HepG2 (cell line): ENCODE data around the gene ATN1. TPM values are rescaled to one million over a fixed set of nuclear protein-coding genes. Genes with fewer than 3 reads are reported as not detected.

Source experiments
- ATF7-NPFF ChIP-seq: sonication (generic); formaldehyde crosslinking; IDR thresholded peaks from 2 replicates; pipeline ENCODE4 v1.8.1; 2023; ENCODE audit warnings: mild to moderate bottlenecking, low read depth, missing genetic modification reagents, moderate library complexity
- CENPX ChIP-seq: sonication (generic); formaldehyde crosslinking; IDR thresholded peaks from 2 replicates; pipeline ENCODE4 v1.9.0; 2021; ENCODE audit warnings: mild to moderate bottlenecking, missing genetic modification reagents, moderate library complexity
- DMTF1 ChIP-seq: sonication (generic); formaldehyde crosslinking; IDR thresholded peaks from 2 replicates; pipeline ENCODE4 v1.4.0; 2020; ENCODE audit warnings: mild to moderate bottlenecking, missing genetic modification reagents
- E2F1 ChIP-seq: sonication (generic); formaldehyde crosslinking; IDR thresholded peaks from 2 replicates; pipeline ENCODE4 v1.5.0; 2020; ENCODE audit warnings: missing genetic modification reagents
- FOXK1 ChIP-seq: sonication (generic); formaldehyde crosslinking; IDR thresholded peaks from 2 replicates; pipeline ENCODE4 v1.4.0; 2020; ENCODE audit warnings: low read depth, missing genetic modification reagents, borderline replicate concordance
- KLF16 ChIP-seq, 2 experiments: sonication (generic) in 1 of 2; formaldehyde crosslinking in 1 of 2; IDR thresholded peaks; 2 replicates each; pipeline versions ENCODE4 v1.6.1 to v1.8.0; 2016 to 2023; ENCODE audit warnings: missing genetic modification reagents in 2 of 2, missing compliant biosample characterization in 1 of 2
- MIER3 ChIP-seq: IDR thresholded peaks from 2 replicates; pipeline ENCODE4 v1.6.1; 2016; ENCODE audit warnings: missing compliant biosample characterization, borderline replicate concordance
- NCOA2 ChIP-seq: sonication (generic); formaldehyde crosslinking; IDR thresholded peaks from 2 replicates; pipeline ENCODE4 v1.8.0; 2022; ENCODE audit warnings: inconsistent platforms
- SALL2 ChIP-seq: sonication (generic); formaldehyde crosslinking; IDR thresholded peaks from 2 replicates; pipeline ENCODE4 v1.8.1; 2023; ENCODE audit warnings: mild to moderate bottlenecking, missing genetic modification reagents, inconsistent platforms
- SCMH1 ChIP-seq: sonication (generic); formaldehyde crosslinking; IDR thresholded peaks from 2 replicates; pipeline ENCODE4 v1.9.0; 2021; ENCODE audit warnings: missing genetic modification reagents, mild to moderate bottlenecking, borderline replicate concordance
- SIN3B ChIP-seq: fragments of 150-350 bp; IDR thresholded peaks from 2 replicates; pipeline ENCODE4 v1.6.1; 2014; ENCODE audit warnings: low read length
- SP5 ChIP-seq: IDR thresholded peaks from 2 replicates; pipeline ENCODE4 v1.6.1; 2016; ENCODE audit warnings: low read depth, borderline replicate concordance
- SPEN ChIP-seq: sonication (generic); formaldehyde crosslinking; IDR thresholded peaks from 2 replicates; pipeline ENCODE4 v1.5.1; 2020; ENCODE audit warnings: low read depth, mild to moderate bottlenecking, missing genetic modification reagents
- SRSF9 ChIP-seq: fragments of 200-400 bp; formaldehyde crosslinking; IDR thresholded peaks from 2 replicates; pipeline ENCODE4 v1.6.1; 2018; ENCODE audit warnings: borderline replicate concordance, mild to moderate bottlenecking, low read depth, low read length; ENCODE audit not compliant: insufficient read depth, poor library complexity, severe bottlenecking
- SUZ12 ChIP-seq: fragments of 150-350 bp; IDR thresholded peaks from 2 replicates; pipeline ENCODE4 v1.6.1; 2014; ENCODE audit warnings: low read depth, low read length
- ZBTB38 ChIP-seq: sonication (generic); formaldehyde crosslinking; IDR thresholded peaks from 2 replicates; pipeline ENCODE4 v1.5.1; 2020; ENCODE audit warnings: mild to moderate bottlenecking, missing genetic modification reagents
- ZNF703 ChIP-seq: sonication (generic); formaldehyde crosslinking; IDR thresholded peaks from 2 replicates; pipeline ENCODE4 v1.5.1; 2020; ENCODE audit warnings: missing genetic modification reagents, mild to moderate bottlenecking, moderate library complexity, borderline replicate concordance
- polyA plus RNA-seq, 8 experiments: library from polyadenylated mRNA; depleted of rRNA in 3 of 8; stranded (reverse) in 7 of 8; unstranded in 1 of 8; fragments of >200 nt; fragmentation: Illumina TruSeq in 4 of 8; extraction: Trizol in 4 of 8; gene quantifications; 2 replicates each; pipeline versions ENCODE4 v1.2.1 to v1.2.3, GENCODE V29; 2011 to 2016; ENCODE audit warnings: low read depth in 4 of 8, missing spikeins in 1 of 8, mixed read lengths in 1 of 8; ENCODE audit not compliant: insufficient read depth in 1 of 8
- total RNA-seq, 5 experiments: library from RNA; depleted of rRNA; stranded (reverse); fragments of >200 nt; fragmentation: Illumina TruSeq; extraction: Trizol; gene quantifications; 2 replicates each; pipeline ENCODE4 v1.2.3, GENCODE V29; 2016; ENCODE audit warnings: low read depth in 1 of 5
- TF ChIP-seq, protein P1 (sequence below): sonication (generic); formaldehyde crosslinking; IDR thresholded peaks from 2 replicates; pipeline ENCODE4 v1.5.1; 2020; ENCODE audit warnings: missing genetic modification reagents, mild to moderate bottlenecking, borderline replicate concordance
- TF ChIP-seq, protein P2 (sequence below): sonication (generic); formaldehyde crosslinking; IDR thresholded peaks from 2 replicates; pipeline ENCODE4 v1.8.1; 2022; ENCODE audit warnings: mild to moderate bottlenecking, missing genetic modification reagents
- TF ChIP-seq, protein P3 (sequence below): sonication (generic); formaldehyde crosslinking; IDR thresholded peaks from 2 replicates; pipeline ENCODE4 v1.8.1; 2023; ENCODE audit warnings: mild to moderate bottlenecking, moderate library complexity, missing genetic modification reagents

ATN1 gene
- total and polyA plus RNA-seq, 2 of the 13 experiments (the other 11 are each of a cell fraction or from before 2014, with no cell fraction given): 2.1 to 8.6 TPM

DNA sequence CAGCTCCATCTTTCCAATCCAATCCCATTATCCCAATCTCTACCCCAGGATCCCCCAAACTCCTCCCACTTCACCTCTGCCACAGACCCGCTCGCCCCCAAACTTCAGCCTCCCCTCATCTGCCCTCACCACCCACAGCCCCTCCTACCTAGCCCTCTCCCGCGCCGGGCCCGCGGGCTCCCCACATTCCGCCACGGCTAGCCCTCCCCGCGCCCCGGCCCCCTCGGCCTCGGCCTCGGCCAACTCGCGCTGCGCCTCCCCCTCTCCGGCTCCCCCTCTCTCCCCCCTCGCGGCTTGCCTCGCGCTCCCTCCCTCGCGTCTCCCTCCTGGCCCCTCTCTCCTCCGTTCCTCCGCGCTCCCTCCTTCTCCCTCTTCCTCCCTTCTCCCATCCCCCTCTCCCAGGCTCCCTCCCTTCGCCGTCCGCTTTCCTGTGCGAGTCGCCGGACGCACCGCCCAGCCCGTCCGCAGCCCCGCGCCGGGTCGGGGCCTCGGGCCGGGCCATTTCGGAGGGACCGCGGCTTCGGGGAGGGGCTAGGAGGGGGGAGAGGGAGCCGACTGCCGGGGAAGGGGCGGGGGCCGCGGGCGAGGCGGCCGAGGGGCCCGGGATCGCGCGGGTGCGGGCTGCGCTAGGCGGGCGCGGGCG is at the start of gene ATN1 (continued):
- TF ChIP-seq, protein P1, sequence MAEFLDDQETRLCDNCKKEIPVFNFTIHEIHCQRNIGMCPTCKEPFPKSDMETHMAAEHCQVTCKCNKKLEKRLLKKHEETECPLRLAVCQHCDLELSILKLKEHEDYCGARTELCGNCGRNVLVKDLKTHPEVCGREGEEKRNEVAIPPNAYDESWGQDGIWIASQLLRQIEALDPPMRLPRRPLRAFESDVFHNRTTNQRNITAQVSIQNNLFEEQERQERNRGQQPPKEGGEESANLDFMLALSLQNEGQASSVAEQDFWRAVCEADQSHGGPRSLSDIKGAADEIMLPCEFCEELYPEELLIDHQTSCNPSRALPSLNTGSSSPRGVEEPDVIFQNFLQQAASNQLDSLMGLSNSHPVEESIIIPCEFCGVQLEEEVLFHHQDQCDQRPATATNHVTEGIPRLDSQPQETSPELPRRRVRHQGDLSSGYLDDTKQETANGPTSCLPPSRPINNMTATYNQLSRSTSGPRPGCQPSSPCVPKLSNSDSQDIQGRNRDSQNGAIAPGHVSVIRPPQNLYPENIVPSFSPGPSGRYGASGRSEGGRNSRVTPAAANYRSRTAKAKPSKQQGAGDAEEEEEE (CRISPR knock-in tag): no peak
- no peak for TF ChIP-seq NCOA2 (CRISPR knock-in tag)
- no peak for TF ChIP-seq SP5
- no peak for TF ChIP-seq DMTF1 (CRISPR knock-in tag)
- no peak for TF ChIP-seq ZBTB38 (CRISPR knock-in tag)
- TF ChIP-seq, protein P2, sequence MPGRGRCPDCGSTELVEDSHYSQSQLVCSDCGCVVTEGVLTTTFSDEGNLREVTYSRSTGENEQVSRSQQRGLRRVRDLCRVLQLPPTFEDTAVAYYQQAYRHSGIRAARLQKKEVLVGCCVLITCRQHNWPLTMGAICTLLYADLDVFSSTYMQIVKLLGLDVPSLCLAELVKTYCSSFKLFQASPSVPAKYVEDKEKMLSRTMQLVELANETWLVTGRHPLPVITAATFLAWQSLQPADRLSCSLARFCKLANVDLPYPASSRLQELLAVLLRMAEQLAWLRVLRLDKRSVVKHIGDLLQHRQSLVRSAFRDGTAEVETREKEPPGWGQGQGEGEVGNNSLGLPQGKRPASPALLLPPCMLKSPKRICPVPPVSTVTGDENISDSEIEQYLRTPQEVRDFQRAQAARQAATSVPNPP (CRISPR knock-in tag): no peak
- TF ChIP-seq MIER3 (CRISPR knock-in tag): 0 out of 2 replicates have a peak, but pooled peaks have one; percentile 28
- TF ChIP-seq E2F1 (CRISPR knock-in tag): no peak
- TF ChIP-seq ZNF703 (CRISPR knock-in tag): no peak
- TF ChIP-seq SIN3B: no peak
- TF ChIP-seq FOXK1 (CRISPR knock-in tag): no peak
- no peak for TF ChIP-seq SUZ12
- no peak for TF ChIP-seq ATF7-NPFF (CRISPR knock-in tag)
- TF ChIP-seq SALL2 (CRISPR knock-in tag): no peak
- TF ChIP-seq CENPX: no peak
- TF ChIP-seq, protein P3, sequence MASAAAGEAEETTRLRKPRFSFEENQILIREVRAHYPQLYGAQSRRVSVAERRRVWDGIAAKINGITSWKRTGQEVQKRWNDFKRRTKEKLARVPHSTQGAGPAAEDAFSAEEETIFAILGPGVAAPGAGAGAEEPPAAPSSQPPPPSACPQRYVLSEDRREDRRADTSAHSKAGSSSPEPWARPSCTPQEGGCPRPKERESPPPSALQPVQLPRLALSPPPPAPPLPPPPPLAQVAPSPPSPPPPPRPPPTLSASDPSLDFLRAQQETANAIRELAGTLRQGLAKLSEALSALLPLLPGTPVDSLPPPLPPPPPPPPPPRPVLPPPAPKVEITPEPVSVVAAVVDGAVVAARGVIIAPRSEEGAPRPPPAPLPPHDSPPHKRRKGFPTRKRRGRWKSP: peak; percentile 38; the same call in 1 of the 2 replicates
- no peak for TF ChIP-seq SRSF9
- TF ChIP-seq KLF16 (CRISPR knock-in tag; IDR thresholded peaks at IDR 0.05): peak in 1 of 2 experiments; percentile 55; a peak in 1 of 4 replicates
- TF ChIP-seq SPEN: no peak
- no peak for TF ChIP-seq SCMH1
